B cell (primary cell): Measurements from ENCODE around the gene CEP250. TPM values are rescaled to one million over a fixed set of nuclear protein-coding genes. Genes with fewer than 3 reads are reported as not detected.

ENCODE experiments used
- ATAC-seq: fragments of 200-7000 bp; cut with Tn5 transposase; one replicate; pipeline ENCODE4 v1.10.0; 2021; ENCODE audit warnings: low read depth, mild to moderate bottlenecking, moderate number of reproducible peaks, moderate library complexity
- CTCF ChIA-PET: fragments of 350-600 bp; sonication (Branson Sonifier 250); formaldehyde crosslinking; loops from one replicate; lab custom pipeline; 2021; ENCODE audit warnings: antibody characterized with exemption, inconsistent platforms; lab: Charles Lee
- POLR2A ChIA-PET: fragments of 350-600 bp; sonication (Branson Sonifier 250); formaldehyde crosslinking; loops from one replicate; lab custom pipeline; 2021; ENCODE audit warnings: antibody characterized with exemption; lab: Charles Lee
- DNase-seq: peaks from one replicate; pipeline ENCODE4 v3.0.0; 2013
- H2AFZ ChIP-seq: 2 replicates; pipeline ENCODE4 v1.6.1; 2012; ENCODE audit warnings: mild to moderate bottlenecking, low read depth, low read length; ENCODE audit not compliant: insufficient read depth, poor library complexity, severe bottlenecking
- H3K27ac ChIP-seq, 2 donors: 1 replicate in 1 of 2; 2 replicates in 1 of 2; pipeline ENCODE4 v1.5.1; 2012 to 2013; ENCODE audit warnings: low read length in 2 of 2, mild to moderate bottlenecking in 2 of 2, moderate library complexity in 1 of 2
- H3K27me3 ChIP-seq, 4 experiments: fragments of 200-600 bp in 1 of 4; sonication (generic) in 1 of 4; replicated peaks in 1 of 4; 1 replicate in 2 of 4; 2 replicates in 2 of 4; pipeline versions ENCODE4 v1.6.1 to v1.7.0; 2013 to 2016; ENCODE audit warnings: low read length in 3 of 4, mild to moderate bottlenecking in 2 of 4, mixed read lengths in 1 of 4, moderate library complexity in 1 of 4; ENCODE audit not compliant: insufficient read depth in 4 of 4, control insufficient read depth in 3 of 4; ENCODE audit errors: control extremely low read depth in 1 of 4
- H3K36me3 ChIP-seq, 2 experiments: replicated peaks in 1 of 2; 1 replicate in 1 of 2; 2 replicates in 1 of 2; pipeline versions ENCODE4 v1.6.1 to v1.7.1; 2013; ENCODE audit warnings: low read length in 1 of 2; ENCODE audit not compliant: insufficient read depth in 2 of 2, control insufficient read depth in 1 of 2; ENCODE audit errors: control extremely low read depth in 1 of 2, extremely low read depth in 1 of 2
- H3K4me1 ChIP-seq, 2 donors: fragments of 200-600 bp in 1 of 2; sonication (generic) in 1 of 2; 1 replicate in 1 of 2; 2 replicates in 1 of 2; pipeline versions ENCODE4 v1.5.1 to v1.6.1; 2013 to 2017; ENCODE audit warnings: low read length in 2 of 2; ENCODE audit not compliant: control insufficient read depth in 2 of 2, insufficient read depth in 2 of 2
- H3K4me2 ChIP-seq: replicated peaks from 2 replicates; pipeline ENCODE3; 2012; ENCODE audit warnings: mild to moderate bottlenecking, low read depth, low read length; ENCODE audit not compliant: poor library complexity, severe bottlenecking
- H3K4me3 ChIP-seq, 5 experiments: fragments of 200-600 bp in 1 of 5; sonication (generic) in 1 of 5; 1 replicate in 3 of 5; 2 replicates in 2 of 5; pipeline versions ENCODE4 v1.5.1 to v1.7.0; 2011 to 2016; ENCODE audit warnings: low read length in 4 of 5, mild to moderate bottlenecking in 4 of 5, low read depth in 2 of 5, control low read depth in 1 of 5, moderate library complexity in 1 of 5; ENCODE audit not compliant: insufficient read depth in 1 of 5; ENCODE audit errors: control extremely low read depth in 1 of 5, extremely low read depth in 1 of 5
- H3K79me2 ChIP-seq: fragments of 200-600 bp; sonication (generic); one replicate; pipeline ENCODE4 v1.6.0; 2016; ENCODE audit warnings: low read length; ENCODE audit not compliant: control insufficient read depth, insufficient read depth
- H3K9ac ChIP-seq: fragments of 200-600 bp; sonication (generic); 2 replicates; pipeline ENCODE4 v1.6.1; 2017; ENCODE audit warnings: mild to moderate bottlenecking, low read length, moderate library complexity
- H3K9me3 ChIP-seq, 3 donors: one replicate each; pipeline versions ENCODE4 v1.6.1 to v1.7.1; 2013; ENCODE audit warnings: low read length in 2 of 3; ENCODE audit not compliant: control insufficient read depth in 2 of 3, insufficient read depth in 1 of 3; ENCODE audit errors: control extremely low read depth in 1 of 3
- H4K20me1 ChIP-seq: 2 replicates; pipeline ENCODE4 v1.6.0; 2012; ENCODE audit warnings: mild to moderate bottlenecking, low read length; ENCODE audit not compliant: insufficient read depth, control insufficient read depth, poor library complexity, severe bottlenecking
- H3K27ac Mint-ChIP-seq: one replicate; pipeline ENCODE4 v1.8.0; 2021; ENCODE audit warnings: mixed read lengths
- H3K27me3 Mint-ChIP-seq: one replicate; pipeline ENCODE4 v1.8.0; 2021; ENCODE audit warnings: mixed read lengths
- H3K4me1 Mint-ChIP-seq: one replicate; pipeline ENCODE4 v1.8.0; 2021; ENCODE audit warnings: mixed read lengths
- H3K4me3 Mint-ChIP-seq: one replicate; pipeline ENCODE4 v1.8.0; 2021; ENCODE audit warnings: mixed read lengths
- H3K9me3 Mint-ChIP-seq: one replicate; pipeline ENCODE4 v1.8.0; 2022; ENCODE audit warnings: mixed read lengths; ENCODE audit not compliant: insufficient read depth
- EZH2 ChIP-seq: IDR thresholded peaks from 2 replicates; pipeline ENCODE4 v1.6.1; 2012; ENCODE audit warnings: borderline replicate concordance, low read depth, mild to moderate bottlenecking, moderate library complexity, low read length; ENCODE audit not compliant: insufficient read depth, poor library complexity, severe bottlenecking
- WGBS: methylation state at CpG from one replicate; pipeline ENCODE4 v1.1.5; 2013; ENCODE audit warnings: missing lambda C conversion rate; ENCODE audit not compliant: insufficient coverage; 5-methylcytosine and 5-hydroxymethylcytosine counted together
- intact Hi-C: fragments of 100-400 bp; cut with micrococcal nuclease; formaldehyde crosslinking; loops from one replicate; pipeline ENCODE4 v1.10.0; 2022
- polyA plus RNA-seq: library from polyadenylated mRNA; depleted of rRNA; stranded (reverse); fragments of >200 nt; gene quantifications from 2 replicates; pipeline ENCODE4 v1.2.3, GENCODE V29; 2012
- total RNA-seq, 2 donors: library from RNA; stranded (reverse); fragments of 120-200 nt in 1 of 2; gene quantifications; 1 replicate in 1 of 2; 2 replicates in 1 of 2; pipeline versions ENCODE4 v1.2.3 to v1.2.4, GENCODE V29; 2013 to 2022
- TF ChIP-seq, protein P1 (sequence below): fragments of 200-600 bp; IDR thresholded peaks from one replicate; pipeline ENCODE4 v1.8.0; 2022; ENCODE audit warnings: antibody characterized with exemption, mild to moderate bottlenecking

CEP250 gene
- total and polyA plus RNA-seq, 2 donors (not counting 1 experiment from before 2014, with no cell fraction given): 14.6 to 78.5 TPM

- H3K27ac Mint-ChIP-seq: no peak overlapping the region
- peaks cover 0 to 10% (median 4%) of the 10 kb centered on the region in 4 experiments for H3K27me3 ChIP-seq
Measured at GRCh38 chr20:35436177-35436573, 19.2 kb upstream of the CEP250 start.

DNA sequence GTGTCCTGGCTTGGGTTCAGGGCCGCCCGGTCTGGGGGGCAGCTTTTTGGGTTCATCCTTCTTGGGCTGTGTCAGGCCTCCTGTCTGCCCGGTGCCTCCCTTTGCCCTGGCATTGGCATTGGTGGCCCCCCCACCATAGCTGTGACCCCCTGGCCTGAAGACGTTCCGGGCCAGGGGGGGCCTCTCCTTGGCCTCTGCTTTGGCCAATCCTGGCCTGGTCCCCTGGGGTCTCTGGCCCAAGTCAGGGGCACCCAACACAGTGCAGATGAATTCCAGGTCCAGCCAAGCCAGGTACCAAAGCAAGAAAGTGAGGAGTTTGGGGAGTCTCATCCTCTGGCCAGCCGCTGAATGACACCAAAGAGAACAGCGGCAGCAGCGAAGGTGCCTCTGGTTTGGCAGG lies 17.8 kb upstream of the CEP250 start:
- Histone ChIP-seq H3K4me1 (peaks cover 4 to 5% of the 10 kb centered on the region in 2 donors), H4K20me1 (no peaks in the 10 kb centered on the region), H3K9me3 (no peaks in the 10 kb centered on the region), H3K4me2 (no peak overlapping the region), H3K27ac (no peak overlapping the region), H3K27me3 (peaks cover 0 to 10% (median 4%) of the 10 kb centered on the region in 4 experiments), H3K36me3 (no peaks in the 10 kb centered on the region), H2AFZ (no peak overlapping the region), H3K4me3 (no peak overlapping the region), H3K79me2 (no peaks in the 10 kb centered on the region), H3K9ac (no peak overlapping the region)
- ATAC-seq: no peak
- no peak overlapping the region for H3K27ac Mint-ChIP-seq
- intact Hi-C loops: no loop called here
- H3K9me3 Mint-ChIP-seq: no peaks in the 10 kb centered on the region
- peaks cover 2% of the 10 kb centered on the region for H3K4me1 Mint-ChIP-seq
- H3K27me3 Mint-ChIP-seq: peaks cover 13% of the 10 kb centered on the region
- WGBS: 90% methylated on average over 6 of the region's 8 CpGs
- ChIA-PET CTCF (interaction anchor here (0.8 to 3.4 kb wide), 2 partner anchors 10 to 134 kb away, joined by 3 to 11 read pairs; no protein-coding TSS in a partner anchor), POLR2A (interaction anchor here (0.7 kb wide), 1 partner anchor 706 kb away, joined by 4 read pairs; no protein-coding TSS in a partner anchor)
- H3K4me3 Mint-ChIP-seq: no peak overlapping the region
- TF ChIP-seq, protein P1, sequence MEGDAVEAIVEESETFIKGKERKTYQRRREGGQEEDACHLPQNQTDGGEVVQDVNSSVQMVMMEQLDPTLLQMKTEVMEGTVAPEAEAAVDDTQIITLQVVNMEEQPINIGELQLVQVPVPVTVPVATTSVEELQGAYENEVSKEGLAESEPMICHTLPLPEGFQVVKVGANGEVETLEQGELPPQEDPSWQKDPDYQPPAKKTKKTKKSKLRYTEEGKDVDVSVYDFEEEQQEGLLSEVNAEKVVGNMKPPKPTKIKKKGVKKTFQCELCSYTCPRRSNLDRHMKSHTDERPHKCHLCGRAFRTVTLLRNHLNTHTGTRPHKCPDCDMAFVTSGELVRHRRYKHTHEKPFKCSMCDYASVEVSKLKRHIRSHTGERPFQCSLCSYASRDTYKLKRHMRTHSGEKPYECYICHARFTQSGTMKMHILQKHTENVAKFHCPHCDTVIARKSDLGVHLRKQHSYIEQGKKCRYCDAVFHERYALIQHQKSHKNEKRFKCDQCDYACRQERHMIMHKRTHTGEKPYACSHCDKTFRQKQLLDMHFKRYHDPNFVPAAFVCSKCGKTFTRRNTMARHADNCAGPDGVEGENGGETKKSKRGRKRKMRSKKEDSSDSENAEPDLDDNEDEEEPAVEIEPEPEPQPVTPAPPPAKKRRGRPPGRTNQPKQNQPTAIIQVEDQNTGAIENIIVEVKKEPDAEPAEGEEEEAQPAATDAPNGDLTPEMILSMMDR: no peak
- no peak for DNase-seq

More at GRCh38 chr20:35436177-35436573, 19.2 kb upstream of the CEP250 start:
- H3K9me3 Mint-ChIP-seq: no peaks in the 10 kb centered on the region
- DNase-seq (no peak), ATAC-seq (no peak)
- H3K4me3 Mint-ChIP-seq: no peak overlapping the region
- H2AFZ ChIP-seq: no peak overlapping the region
- intact Hi-C loops: no loop called here
- peaks cover 4 to 5% of the 10 kb centered on the region in 2 donors for H3K4me1 ChIP-seq
- H3K4me3 ChIP-seq: no peak overlapping the region
- ChIA-PET CTCF (interaction anchor here (1.6 to 3.4 kb wide), 2 partner anchors 12 to 134 kb away, joined by 3 to 11 read pairs; no protein-coding TSS in a partner anchor), POLR2A (no interaction called here)
- no peak overlapping the region for H3K4me2 ChIP-seq
- no peaks in the 10 kb centered on the region for H3K36me3 ChIP-seq
- H4K20me1 ChIP-seq: no peaks in the 10 kb centered on the region
- H3K27ac ChIP-seq: no peak overlapping the region
- H3K79me2 ChIP-seq: no peaks in the 10 kb centered on the region
- peaks cover 13% of the 10 kb centered on the region for H3K27me3 Mint-ChIP-seq
- H3K4me1 Mint-ChIP-seq: peaks cover 2% of the 10 kb centered on the region
- TF ChIP-seq EZH2: no peak
- TF ChIP-seq, protein P1: no peak
- H3K9ac ChIP-seq: no peak overlapping the region
- no peaks in the 10 kb centered on the region for H3K9me3 ChIP-seq
- 90% methylated on average over 2 of the region's 4 CpGs for WGBS
